Keratinocyte (primary cell): ENCODE measurements around the gene IL1RAPL2.

Experiments used
- EZH2 ChIP-seq: IDR thresholded peaks from one replicate; pipeline ENCODE4 v1.6.1; 2012; ENCODE audit warnings: inconsistent platforms, mild to moderate bottlenecking, low read length, moderate library complexity
- TF ChIP-seq, protein P1 (sequence below), 3 experiments: IDR thresholded peaks in 1 of 3; conservative IDR thresholded peaks in 1 of 3; optimal IDR thresholded peaks in 1 of 3; 2 replicates in 2 of 3; 3 replicates in 1 of 3; pipeline versions ENCODE3 to v1.5.1; 2011; ENCODE audit warnings: low read length in 3 of 3, mild to moderate bottlenecking in 3 of 3, moderate library complexity in 2 of 3, control low read depth in 1 of 3, inconsistent platforms in 1 of 3; ENCODE audit not compliant: insufficient read depth in 2 of 3; ENCODE audit errors: extremely low read depth in 1 of 3

DNA sequence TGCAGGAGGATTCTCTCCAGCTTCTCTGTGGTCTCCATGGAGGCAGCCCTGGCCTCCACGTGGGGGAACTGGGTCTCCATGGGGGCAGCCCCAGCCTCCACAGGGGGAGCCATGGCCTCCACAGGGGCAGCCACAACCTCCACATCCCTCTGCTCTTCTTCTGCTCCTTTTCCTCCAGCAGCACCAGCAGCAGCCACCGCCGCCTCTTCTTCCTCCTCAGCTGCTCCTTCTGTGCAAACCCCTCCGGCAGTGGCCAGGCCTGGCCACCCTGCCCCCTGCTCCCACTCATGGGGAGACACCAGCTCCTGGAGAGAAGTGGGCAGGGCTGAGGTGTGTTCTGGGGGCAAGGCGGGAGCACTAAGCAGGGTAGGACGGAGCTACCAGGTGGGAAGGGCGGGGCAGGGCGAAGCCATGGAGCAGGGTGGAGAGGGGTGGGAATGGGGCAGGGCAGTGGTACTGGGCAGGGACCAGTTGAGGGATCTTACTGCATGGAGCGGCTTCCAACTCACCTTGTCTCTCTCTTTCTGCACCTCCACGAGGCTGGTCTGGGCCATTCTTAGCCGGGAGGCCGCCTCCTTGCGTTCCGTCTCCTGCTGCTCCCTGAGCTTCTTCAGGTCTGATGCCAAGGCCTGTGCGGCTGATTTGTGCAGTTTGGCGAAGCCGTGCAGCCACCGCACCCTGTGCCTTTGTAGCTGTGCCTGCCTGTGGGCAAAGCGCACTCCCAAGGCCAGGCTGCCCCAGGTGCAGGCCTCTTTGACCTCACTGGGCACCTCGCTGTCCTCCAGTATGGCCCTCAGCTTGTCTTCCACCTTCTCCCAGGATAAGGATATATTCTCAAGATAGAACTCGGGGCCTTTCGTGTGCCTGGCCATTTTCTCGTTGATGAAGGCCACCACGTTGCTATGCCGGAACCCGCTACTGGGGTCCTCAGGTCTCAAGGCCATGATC is 653.7 kb downstream of the IL1RAPL2 start:
- TF ChIP-seq, protein P1, sequence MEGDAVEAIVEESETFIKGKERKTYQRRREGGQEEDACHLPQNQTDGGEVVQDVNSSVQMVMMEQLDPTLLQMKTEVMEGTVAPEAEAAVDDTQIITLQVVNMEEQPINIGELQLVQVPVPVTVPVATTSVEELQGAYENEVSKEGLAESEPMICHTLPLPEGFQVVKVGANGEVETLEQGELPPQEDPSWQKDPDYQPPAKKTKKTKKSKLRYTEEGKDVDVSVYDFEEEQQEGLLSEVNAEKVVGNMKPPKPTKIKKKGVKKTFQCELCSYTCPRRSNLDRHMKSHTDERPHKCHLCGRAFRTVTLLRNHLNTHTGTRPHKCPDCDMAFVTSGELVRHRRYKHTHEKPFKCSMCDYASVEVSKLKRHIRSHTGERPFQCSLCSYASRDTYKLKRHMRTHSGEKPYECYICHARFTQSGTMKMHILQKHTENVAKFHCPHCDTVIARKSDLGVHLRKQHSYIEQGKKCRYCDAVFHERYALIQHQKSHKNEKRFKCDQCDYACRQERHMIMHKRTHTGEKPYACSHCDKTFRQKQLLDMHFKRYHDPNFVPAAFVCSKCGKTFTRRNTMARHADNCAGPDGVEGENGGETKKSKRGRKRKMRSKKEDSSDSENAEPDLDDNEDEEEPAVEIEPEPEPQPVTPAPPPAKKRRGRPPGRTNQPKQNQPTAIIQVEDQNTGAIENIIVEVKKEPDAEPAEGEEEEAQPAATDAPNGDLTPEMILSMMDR (optimal IDR thresholded peaks at IDR 0.05 in 1 of 3, IDR thresholded peaks at IDR 0.05 in 1 of 3, conservative IDR thresholded peaks at IDR 0.05 in 1 of 3; ENCODE audit: extremely low read depth in 1 of 3, insufficient read depth in 2 of 3, low read length in 3 of 3) = no peak
- TF ChIP-seq EZH2 = no peak
